GM21825 (cell line): ENCODE measurements around the gene TNP2.
"Not testable (repeated sequence)": the region's sequence is repeated elsewhere in the genome, so short reads cannot be mapped to it uniquely, and the experiment has no call there.

Source experiments
- ATAC-seq: cut with Tn5 transposase; IDR thresholded peaks from one replicate; pipeline ENCODE4 v1.9.1; 2021; ENCODE audit warnings: mild to moderate bottlenecking, moderate library complexity; ENCODE audit not compliant: unreplicated experiment

The TNP2 gene

DNA sequence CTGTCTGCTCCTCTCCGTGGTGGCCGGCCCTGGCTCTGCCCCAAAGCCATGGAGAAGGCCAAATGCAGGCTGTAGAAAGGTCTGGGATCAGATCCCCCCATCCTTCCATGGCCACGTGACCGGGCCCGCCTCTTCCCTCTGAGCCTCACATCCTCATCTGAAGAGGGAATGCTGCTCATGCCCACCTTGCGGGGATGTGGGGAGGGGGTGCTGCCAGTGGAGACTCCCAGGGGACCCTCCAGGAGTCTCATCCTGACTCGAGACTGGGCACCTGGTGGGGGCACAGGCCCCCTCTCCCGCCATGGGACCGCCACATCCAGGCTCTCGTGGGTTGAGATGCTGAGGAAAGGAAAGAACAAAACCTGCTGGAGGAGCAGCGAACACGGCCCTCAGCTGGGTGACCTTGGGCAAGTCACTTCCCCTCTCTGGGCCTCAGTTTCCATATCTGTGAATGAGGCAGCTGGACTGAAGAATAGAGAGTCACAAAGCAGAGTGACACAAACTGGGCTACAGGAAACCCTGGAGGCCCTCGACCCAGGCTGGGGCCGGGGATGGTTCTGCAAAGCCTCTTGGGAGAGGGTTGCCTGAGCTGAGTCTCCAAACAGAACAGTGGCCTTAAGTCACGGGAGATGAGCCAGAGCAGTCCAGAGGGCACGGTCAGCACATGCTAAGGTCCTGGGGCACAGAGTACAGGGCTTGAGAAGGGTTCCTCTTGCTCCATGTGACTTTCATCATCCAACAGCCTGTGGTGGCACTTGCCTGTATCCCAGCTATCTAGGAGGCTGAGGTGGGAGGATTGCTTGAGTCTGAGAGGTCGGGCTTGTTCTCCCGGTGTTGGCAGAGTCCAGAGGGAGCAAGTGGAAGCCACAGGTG, 43.2 kb downstream of the TNP2 start:
- peak; percentile 2 for ATAC-seq

GRCh38 chr16:11224894-11225676, 44.0 kb downstream of the TNP2 start:
- peak; percentile 84 for ATAC-seq

DNA sequence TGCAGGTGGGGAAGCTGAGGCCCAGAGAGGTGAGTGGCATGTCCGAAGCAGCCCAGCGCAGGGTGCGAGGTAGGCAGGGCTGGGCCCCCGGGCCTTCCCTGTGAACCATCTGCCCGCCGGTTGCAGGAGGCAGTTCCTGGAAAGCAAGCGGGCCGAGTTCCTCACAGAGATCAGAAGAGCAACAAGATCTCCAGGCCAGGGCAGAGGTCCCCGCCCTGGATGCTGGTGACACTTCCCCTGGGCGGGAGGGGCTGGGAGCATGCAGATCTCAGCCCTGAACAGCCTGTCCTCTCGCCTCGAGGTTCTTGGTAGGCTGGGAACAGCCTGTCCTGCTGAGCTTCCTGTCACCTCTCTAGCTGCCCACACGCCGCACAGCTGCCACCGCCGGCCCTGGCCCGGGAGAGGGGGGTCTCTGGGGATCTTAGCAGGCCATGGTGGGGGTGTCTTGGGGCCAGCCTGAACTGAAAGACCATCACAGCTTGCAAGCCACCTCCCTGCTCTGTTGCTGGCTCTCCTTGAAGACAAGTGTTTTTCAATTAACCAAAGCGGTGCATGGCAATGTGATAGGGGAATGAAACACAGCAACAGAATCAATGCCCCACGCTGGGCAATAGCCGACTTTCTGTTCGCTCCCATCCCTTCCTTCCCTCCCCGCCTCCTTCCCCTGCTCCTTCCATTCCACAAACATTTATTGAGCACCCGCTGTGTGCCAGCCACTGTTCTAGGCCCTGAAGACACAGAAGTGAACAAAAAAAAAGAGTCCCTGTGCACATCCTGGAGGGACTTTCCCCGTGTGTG, 44.8 kb downstream of the TNP2 start:
- ATAC-seq, result peak; percentile 48

- not testable (repeated sequence) for ATAC-seq
Measured at GRCh38 chr16:11220507-11220906, 48.6 kb downstream of the TNP2 start.

DNA sequence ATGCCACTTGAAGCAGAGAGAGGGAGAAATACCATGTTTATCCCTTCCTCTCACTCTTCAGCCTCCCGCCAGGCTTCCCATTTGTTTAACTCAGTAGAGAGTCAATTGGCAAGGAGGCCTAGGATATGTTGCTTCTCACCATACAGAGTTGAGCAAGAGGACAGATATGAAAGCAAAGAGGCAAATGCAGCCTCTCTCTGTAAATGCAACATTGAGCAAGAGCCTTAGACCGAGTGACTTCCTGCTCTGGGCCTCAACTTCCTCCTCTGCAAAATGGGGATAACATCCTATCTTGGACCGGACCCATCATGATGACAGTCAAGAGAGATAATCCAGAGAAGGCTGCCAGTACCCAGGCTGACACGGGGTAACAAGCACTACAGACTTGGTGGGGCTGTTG, 49.9 kb downstream of the TNP2 start:
- no peak for ATAC-seq

DNA sequence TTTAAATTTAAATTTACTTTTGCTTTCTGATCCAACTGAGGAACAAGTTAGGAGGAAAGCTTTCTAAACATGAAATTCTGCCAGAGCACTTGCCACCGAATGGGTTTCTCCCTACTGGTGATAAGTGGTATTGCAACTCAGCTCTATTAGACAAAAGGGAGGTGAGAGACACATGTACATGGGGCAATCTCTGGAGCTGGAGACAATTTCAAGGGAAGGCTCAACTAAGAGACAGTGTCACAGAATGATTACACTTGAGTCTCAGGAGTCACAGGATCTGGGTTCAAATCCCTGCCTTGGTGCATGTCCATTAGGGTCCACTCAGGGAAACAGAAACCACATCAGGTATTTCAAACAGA, 50.5 kb downstream of the TNP2 start:
- no peak for ATAC-seq
